Activated naive CD4-positive, alpha-beta T cell treated with anti-CD3 and anti-CD28 coated beads, Interleukin-2, amount 10 ng/mL, durations not matched to agents 7 days and 5 days (primary cell): ENCODE results near the gene PHOX2A.
"Not testable (repeated sequence)": the region's sequence is repeated elsewhere in the genome, so short reads cannot be mapped to it uniquely, and the experiment has no call there.

ENCODE experiments used
- CTCF ChIA-PET: fragments of 350-600 bp; sonication (Branson Sonifier 250); formaldehyde crosslinking; loops from one replicate; lab custom pipeline; 2021; ENCODE audit warnings: antibody characterized with exemption; lab: Charles Lee
- DNase-seq: peaks from one replicate; pipeline ENCODE4 v3.0.0-alpha.2; 2020
- H3K27ac Mint-ChIP-seq: one replicate; pipeline ENCODE4 v1.8.0; 2021; ENCODE audit warnings: mild to moderate bottlenecking, moderate library complexity, mixed read lengths
- H3K27me3 Mint-ChIP-seq: one replicate; pipeline ENCODE4 v1.8.0; 2021; ENCODE audit warnings: mild to moderate bottlenecking, mixed read lengths
- H3K36me3 Mint-ChIP-seq: one replicate; pipeline ENCODE4 v1.8.0; 2021; ENCODE audit warnings: mixed read lengths
- H3K4me1 Mint-ChIP-seq: one replicate; pipeline ENCODE4 v1.8.0; 2021; ENCODE audit warnings: mixed read lengths
- H3K4me3 Mint-ChIP-seq: one replicate; pipeline ENCODE4 v1.8.0; 2021; ENCODE audit warnings: mild to moderate bottlenecking, moderate library complexity, mixed read lengths
- H3K9me3 Mint-ChIP-seq: one replicate; pipeline ENCODE4 v1.8.0; 2021; ENCODE audit warnings: mixed read lengths

PHOX2A gene

DNA sequence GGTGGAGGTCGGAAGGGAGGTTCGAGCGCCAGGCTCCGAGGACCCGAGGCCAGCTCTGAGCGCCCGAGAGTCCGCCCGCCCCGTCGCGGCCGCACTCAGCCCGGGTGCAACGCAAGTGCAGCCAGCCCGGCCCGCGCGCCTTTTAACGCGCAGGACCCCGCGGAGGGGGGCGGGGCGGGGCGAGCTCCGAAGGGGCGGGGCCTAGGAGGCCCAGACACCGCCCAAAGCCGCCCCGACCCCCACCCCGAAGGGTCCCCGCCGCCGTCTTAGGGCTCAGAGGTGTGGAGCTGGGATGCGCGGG is at the start of gene PHOX2A:
PHOX2A (minus strand) TSS at position 117 of the 301 bp plus-strand sequence. CDS start 172 bp downstream, outside the sequence.
- Mint-ChIP-seq H3K4me3 (no peak within 1 kb of the TSS), H3K36me3 (peaks cover 6% of the 10 kb centered on the region), H3K4me1 (peaks cover 23% of the 10 kb centered on the region), H3K9me3 (no peaks in the 10 kb centered on the region), H3K27me3 (peaks cover 56% of the 10 kb centered on the region), H3K27ac (no peak within 1 kb of the TSS)
- DNase-seq = peak; percentile 18
- CTCF ChIA-PET = interaction anchor here (1.9 kb wide), 1 partner anchor 170 kb away, joined by 6 read pairs; no protein-coding TSS in a partner anchor

DNA sequence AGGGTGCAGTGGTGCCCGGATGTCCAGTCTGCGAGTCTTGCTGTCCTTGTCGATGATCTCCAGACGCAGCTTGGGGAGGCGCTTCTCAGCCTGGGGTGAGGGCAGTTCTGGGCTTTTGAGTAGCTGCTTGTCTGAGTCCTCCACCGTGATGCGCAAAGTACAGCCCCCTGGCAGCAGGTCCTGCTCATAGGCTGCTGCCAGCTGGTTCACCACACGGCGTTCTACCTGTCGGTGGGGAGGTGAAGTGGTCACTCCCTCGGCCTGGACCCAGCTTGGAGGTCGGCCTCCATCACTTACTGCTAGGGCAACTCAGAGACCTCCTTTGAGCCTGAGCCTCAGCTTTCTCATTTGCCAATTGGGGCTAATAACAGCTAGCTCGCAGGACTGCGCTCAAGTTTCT is 49.4 kb upstream of the PHOX2A start:
- no peak for DNase-seq
- Mint-ChIP-seq H3K27ac (no peak overlapping the region), H3K27me3 (no peaks in the 10 kb centered on the region), H3K9me3 (no peaks in the 10 kb centered on the region), H3K4me3 (no peak overlapping the region), H3K36me3 (no peaks in the 10 kb centered on the region), H3K4me1 (no peaks in the 10 kb centered on the region)
- CTCF ChIA-PET = interaction anchor here (0.8 to 5.1 kb wide), 6 partner anchors 25 to 141 kb away, joined by 3 to 37 read pairs (median 3); partner anchors contain the start of gene CLPB

DNA sequence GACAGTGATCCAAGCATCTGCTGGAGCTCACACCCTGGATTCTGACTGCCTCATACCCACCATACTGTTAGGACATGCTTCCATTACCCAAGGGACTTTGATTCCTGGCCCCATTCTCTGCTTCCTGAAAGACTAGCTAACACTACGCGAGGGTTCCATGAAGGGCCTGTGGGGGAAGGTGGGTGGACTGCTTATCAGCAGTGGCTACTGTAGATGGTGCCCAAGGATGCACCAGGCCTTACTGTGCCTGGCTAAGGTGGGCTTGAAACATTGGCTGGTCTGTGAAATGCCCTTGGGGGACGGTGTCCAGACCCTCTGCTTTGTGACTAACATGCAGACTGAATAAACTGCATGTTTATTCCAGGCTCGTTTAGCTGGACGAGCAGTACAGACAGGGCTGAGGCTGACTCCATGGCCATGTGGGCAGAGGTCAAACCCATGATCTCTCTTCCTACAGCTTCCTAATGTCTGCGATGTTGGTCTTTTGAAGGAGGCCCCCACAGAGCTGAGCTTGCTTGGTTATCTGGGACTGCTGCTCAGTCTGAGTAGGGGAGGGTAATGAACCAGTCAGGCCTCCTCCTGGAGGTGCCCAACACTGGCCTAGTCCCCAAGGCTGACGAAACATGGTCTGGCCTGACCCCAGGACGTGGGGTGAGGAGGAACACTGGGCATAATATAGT is 48.3 kb upstream of the PHOX2A start:
- H3K9me3 Mint-ChIP-seq = no peaks in the 10 kb centered on the region
- H3K27ac Mint-ChIP-seq = no peak overlapping the region
- DNase-seq = no peak
- H3K36me3 Mint-ChIP-seq = no peaks in the 10 kb centered on the region
- CTCF ChIA-PET = interaction anchor here (0.8 to 5.1 kb wide), 6 partner anchors 19 to 138 kb away, joined by 3 to 37 read pairs (median 3); no protein-coding TSS in a partner anchor
- H3K4me1 Mint-ChIP-seq = no peaks in the 10 kb centered on the region
- no peaks in the 10 kb centered on the region for H3K27me3 Mint-ChIP-seq
- no peak overlapping the region for H3K4me3 Mint-ChIP-seq

DNA sequence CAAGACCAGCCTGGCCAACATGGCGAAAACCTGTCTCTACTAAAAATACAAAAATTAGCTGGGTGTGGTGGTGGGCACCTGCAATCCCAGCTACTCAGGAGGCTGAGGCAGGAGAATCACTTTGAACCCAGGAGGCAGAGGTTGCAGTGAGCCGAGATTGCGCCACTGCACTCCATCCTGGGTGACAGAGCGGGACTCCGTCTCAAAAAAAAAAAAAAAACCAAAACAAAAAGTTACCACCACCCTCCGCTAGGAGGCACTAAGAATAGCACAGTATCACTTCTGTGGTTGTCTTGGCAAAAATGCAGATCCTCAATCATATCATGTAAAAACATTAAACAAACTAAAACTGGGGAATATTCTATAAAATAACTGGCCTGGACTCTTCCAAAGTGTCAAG is 46.8 kb upstream of the PHOX2A start:
- CTCF ChIA-PET = interaction anchor here (0.7 to 5.1 kb wide), 4 partner anchors 37 to 139 kb away, joined by 3 to 37 read pairs (median 16); no protein-coding TSS in a partner anchor
- DNase-seq, H3K36me3 Mint-ChIP-seq, H3K27ac Mint-ChIP-seq, H3K4me3 Mint-ChIP-seq, H3K4me1 Mint-ChIP-seq, H3K9me3 Mint-ChIP-seq, H3K27me3 Mint-ChIP-seq: not testable (repeated sequence)

DNA sequence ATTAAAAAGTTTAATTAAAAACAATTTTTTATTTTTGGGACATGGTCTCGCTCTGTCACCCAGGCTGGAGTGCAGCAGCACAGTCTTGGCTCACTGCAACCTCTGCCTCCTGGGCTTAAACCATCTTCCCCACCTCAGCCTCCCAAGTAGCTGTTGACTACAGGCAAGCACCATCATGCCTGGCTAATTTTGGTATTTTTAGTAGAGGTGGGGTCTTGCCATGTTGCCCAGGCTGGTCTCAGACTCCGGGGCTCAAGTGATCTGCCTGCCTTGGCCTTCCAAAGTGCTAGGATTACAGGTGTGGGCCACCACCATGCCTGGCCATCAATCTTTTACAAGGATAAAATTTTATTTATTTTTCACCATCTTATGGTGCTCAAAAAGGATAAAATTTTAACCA is 43.3 kb upstream of the PHOX2A start:
- no peaks in the 10 kb centered on the region for H3K9me3 Mint-ChIP-seq
- H3K27ac Mint-ChIP-seq = no peak overlapping the region
- H3K4me1 Mint-ChIP-seq = no peaks in the 10 kb centered on the region
- H3K27me3 Mint-ChIP-seq = peaks cover 23% of the 10 kb centered on the region
- no peaks in the 10 kb centered on the region for H3K36me3 Mint-ChIP-seq
- CTCF ChIA-PET = interaction anchor here (0.6 to 1.5 kb wide), 2 partner anchors 20 to 144 kb away, joined by 3 to 4 read pairs; no protein-coding TSS in a partner anchor
- no peak overlapping the region for H3K4me3 Mint-ChIP-seq
- DNase-seq = no peak

DNA sequence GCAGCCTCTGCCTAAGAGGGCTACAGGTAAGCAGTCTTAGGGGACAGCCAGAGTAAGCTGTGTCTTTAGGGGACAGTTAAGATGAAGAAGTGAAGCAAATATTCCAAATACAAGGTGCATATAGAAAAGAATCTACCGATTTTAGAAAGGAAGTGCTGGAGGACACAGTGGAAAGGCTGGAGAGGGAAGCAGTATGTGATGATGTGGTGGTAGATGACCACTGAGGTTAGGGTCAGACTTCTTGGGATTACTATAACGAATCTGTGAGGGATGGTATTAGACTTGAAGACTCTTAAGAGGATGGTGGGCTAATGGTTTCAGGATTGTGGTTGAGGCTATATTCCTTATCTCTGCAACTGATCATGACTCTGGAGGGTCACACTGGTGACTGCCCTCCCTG is 40.0 kb upstream of the PHOX2A start:
- Mint-ChIP-seq H3K4me1 (no peaks in the 10 kb centered on the region), H3K27ac (no peak overlapping the region), H3K9me3 (no peaks in the 10 kb centered on the region), H3K27me3 (peaks cover 32% of the 10 kb centered on the region), H3K4me3 (no peak overlapping the region), H3K36me3 (no peaks in the 10 kb centered on the region)
- DNase-seq = no peak
- CTCF ChIA-PET = no interaction called here

DNA sequence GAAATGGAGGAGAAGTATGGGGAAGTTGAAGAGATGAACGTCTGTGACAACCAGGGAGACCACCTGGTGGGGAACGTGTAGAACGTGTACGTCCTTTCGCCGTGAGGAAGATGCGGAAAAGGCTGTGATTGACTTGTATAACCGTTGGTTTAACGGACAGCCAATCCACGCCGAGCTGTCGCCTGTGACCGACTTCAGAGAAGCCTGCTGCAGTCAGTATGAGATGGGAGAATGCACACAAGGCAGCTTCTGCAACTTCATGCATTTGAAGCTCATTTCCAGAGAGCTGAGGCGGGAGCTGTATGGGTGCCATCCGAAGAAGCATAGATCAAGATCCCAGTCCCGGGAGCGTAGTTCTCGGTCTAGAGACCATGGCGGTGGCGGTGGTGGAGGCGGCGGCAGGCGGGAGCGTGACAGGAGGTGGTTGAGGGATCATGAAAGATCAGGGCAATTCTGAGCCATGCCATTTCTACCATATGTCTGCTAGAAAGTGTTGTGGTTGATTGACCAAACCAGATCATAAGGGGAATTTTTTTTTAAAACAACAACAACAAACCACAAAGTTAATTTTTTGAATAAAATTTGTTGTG is 36.8 kb upstream of the PHOX2A start:
- CTCF ChIA-PET = no interaction called here
- Mint-ChIP-seq H3K27ac (no peak overlapping the region), H3K9me3 (no peaks in the 10 kb centered on the region), H3K36me3 (no peaks in the 10 kb centered on the region), H3K4me1 (no peaks in the 10 kb centered on the region), H3K27me3 (peaks cover 25% of the 10 kb centered on the region), H3K4me3 (no peak overlapping the region)
- no peak for DNase-seq

DNA sequence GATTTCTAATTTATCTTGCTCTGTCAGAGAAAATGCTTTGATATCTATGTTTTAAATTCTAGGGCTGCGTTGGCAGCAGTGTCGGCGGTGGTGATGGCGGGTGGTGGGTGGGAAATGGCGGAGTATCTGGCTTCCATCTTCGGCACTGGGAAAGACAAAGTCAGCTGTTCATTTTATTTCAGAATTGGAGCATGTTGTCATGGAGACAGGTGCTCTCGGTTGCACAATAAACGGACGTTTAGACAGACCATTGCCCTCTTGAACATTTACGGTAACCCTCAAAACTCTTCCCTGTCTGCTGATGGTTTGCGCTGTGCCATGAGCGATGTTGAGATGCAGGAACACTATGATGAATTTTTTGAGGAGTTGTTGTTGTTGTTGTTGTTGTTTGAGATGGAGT is 36.1 kb upstream of the PHOX2A start:
- no peaks in the 10 kb centered on the region for H3K4me1 Mint-ChIP-seq
- no peak for DNase-seq
- H3K4me3 Mint-ChIP-seq = no peak overlapping the region
- H3K36me3 Mint-ChIP-seq = no peaks in the 10 kb centered on the region
- H3K27ac Mint-ChIP-seq = no peak overlapping the region
- peaks cover 25% of the 10 kb centered on the region for H3K27me3 Mint-ChIP-seq
- CTCF ChIA-PET = no interaction called here
- no peaks in the 10 kb centered on the region for H3K9me3 Mint-ChIP-seq

DNA sequence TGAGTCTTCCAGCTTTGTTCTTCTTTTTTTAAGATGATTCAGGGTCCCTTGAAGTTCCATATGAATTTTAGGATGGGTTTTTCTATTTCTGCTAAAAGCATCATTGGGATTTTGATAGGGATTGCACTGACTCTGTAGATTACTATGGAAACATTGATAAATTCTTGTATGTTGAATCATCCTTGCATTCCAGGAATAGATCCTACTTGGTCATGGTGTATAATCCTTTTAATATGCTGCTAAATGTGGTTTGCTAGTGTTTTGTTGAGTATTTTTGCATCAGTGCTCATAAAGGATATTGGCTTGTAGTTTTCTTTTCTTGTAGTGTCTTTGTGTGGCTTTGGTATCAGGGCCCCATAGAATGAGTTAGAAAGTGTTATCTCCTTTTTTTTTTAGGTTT is 34.9 kb upstream of the PHOX2A start:
- Mint-ChIP-seq H3K36me3 (no peaks in the 10 kb centered on the region), H3K27me3 (peaks cover 20% of the 10 kb centered on the region), H3K4me1 (no peaks in the 10 kb centered on the region), H3K4me3 (no peak overlapping the region), H3K27ac (no peak overlapping the region), H3K9me3 (no peaks in the 10 kb centered on the region)
- DNase-seq = no peak
- CTCF ChIA-PET = no interaction called here

DNA sequence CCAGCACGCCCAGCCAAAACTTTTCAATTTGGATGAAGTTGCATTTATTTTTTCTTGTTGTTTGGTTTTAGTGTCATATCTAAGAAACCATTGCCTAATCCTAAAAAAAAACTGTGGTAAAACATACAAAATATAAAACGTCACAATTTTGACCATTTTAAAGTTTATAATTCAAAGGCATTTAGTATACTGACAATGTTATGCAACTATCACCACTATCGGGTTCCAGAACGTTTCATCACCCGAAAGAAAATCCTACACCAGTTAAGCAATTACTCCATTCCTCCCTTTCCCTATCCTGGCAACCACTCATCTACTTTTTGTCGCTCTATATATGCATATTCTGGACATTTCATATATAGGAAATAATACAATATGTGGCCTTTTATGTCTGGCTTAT is 30.5 kb upstream of the PHOX2A start:
- CTCF ChIA-PET = no interaction called here
- H3K27me3 Mint-ChIP-seq = peaks cover 17% of the 10 kb centered on the region
- H3K4me1 Mint-ChIP-seq = peaks cover 5% of the 10 kb centered on the region
- DNase-seq = no peak
- no peaks in the 10 kb centered on the region for H3K9me3 Mint-ChIP-seq
- no peak overlapping the region for H3K27ac Mint-ChIP-seq
- H3K36me3 Mint-ChIP-seq = no peaks in the 10 kb centered on the region
- no peak overlapping the region for H3K4me3 Mint-ChIP-seq

DNA sequence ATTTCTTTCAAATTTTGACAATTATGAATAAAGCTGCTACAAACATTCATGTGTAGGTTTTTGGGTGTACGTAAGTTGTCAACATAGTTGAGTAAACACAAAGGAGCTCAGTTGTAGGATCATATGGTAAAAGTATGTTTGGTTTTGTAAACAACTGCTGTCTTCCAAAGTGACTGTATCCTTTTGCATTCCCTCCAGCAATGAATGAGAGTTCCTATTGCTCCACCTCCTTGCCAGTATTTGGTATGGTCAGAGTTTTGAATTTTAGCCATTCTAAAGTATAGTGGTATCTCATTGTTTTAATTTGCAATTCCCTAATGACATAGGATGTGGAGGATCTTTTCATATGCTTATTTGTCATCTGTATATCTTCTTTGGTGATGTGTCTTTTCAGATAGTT is 28.0 kb upstream of the PHOX2A start:
- no peaks in the 10 kb centered on the region for H3K9me3 Mint-ChIP-seq
- H3K4me3 Mint-ChIP-seq = no peak overlapping the region
- H3K27me3 Mint-ChIP-seq = peaks cover 20% of the 10 kb centered on the region
- CTCF ChIA-PET = interaction anchor here (1.3 to 2.0 kb wide), 2 partner anchors 26 to 159 kb away, joined by 3 to 8 read pairs; no protein-coding TSS in a partner anchor
- H3K27ac Mint-ChIP-seq = no peak overlapping the region
- no peak for DNase-seq
- no peaks in the 10 kb centered on the region for H3K36me3 Mint-ChIP-seq
- H3K4me1 Mint-ChIP-seq = peaks cover 5% of the 10 kb centered on the region

DNA sequence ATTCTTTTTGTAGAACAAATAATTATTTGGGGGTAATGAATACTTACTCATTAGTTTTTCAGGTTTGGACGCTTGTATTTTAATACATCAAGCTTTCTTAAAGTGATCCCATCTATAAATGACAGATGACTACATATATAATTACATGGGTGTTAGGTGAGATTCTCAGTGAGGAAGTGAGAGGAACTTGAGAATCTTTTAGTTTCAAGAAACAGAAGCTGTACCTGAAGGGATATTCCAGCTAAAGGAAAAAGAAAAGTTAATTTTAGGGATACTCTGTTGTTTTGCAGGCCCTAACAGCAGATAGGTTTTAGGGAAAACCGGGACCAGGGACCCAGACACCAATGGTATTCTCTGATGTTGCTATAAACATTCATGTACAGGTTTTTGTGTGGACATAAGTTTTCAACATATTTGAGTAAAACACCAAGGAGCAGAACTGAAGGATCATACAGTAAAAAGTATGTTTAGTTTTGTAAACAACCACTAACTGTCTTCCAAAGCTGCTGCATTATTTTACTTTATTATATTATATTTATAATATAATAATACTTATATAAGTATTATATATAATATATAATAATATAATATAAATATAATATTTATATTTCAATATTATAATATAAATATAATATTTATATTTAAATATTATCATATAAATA is 24.1 kb upstream of the PHOX2A start:
- peaks cover 27% of the 10 kb centered on the region for H3K27me3 Mint-ChIP-seq
- H3K27ac Mint-ChIP-seq = no peak overlapping the region
- no peaks in the 10 kb centered on the region for H3K9me3 Mint-ChIP-seq
- no peak overlapping the region for H3K4me3 Mint-ChIP-seq
- no peaks in the 10 kb centered on the region for H3K36me3 Mint-ChIP-seq
- CTCF ChIA-PET = interaction anchor here (1.0 to 1.4 kb wide), 2 partner anchors 14 to 25 kb away, joined by 3 read pairs; no protein-coding TSS in a partner anchor
- no peak for DNase-seq
- H3K4me1 Mint-ChIP-seq = peaks cover 11% of the 10 kb centered on the region

DNA sequence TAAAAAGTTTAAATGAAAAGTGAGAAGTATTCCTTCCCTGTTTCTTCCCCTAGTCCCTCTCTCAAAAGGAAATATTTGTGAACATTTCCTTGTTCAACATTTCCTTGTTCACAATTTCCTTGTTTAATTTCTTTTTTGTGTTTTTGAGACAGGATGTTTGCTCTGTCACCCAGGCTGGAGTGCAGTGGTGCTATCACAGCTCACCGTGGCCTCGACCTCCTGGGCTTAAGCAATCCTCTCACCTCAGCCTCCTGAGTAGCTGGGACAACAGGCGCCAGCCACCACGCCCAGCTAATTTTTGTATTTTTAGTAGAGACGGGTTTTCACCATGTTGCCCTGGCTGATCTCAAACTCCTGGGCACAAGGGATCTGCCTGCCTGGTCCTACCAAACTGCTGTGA is 23.0 kb upstream of the PHOX2A start:
- H3K4me3 Mint-ChIP-seq, DNase-seq, H3K9me3 Mint-ChIP-seq, H3K36me3 Mint-ChIP-seq, H3K27ac Mint-ChIP-seq: not testable (repeated sequence)
- H3K27me3 Mint-ChIP-seq = peaks cover 29% of the 10 kb centered on the region
- peaks cover 14% of the 10 kb centered on the region for H3K4me1 Mint-ChIP-seq
- CTCF ChIA-PET = interaction anchor here (0.7 to 1.4 kb wide), 2 partner anchors 20 to 86 kb away, joined by 3 read pairs; no protein-coding TSS in a partner anchor

DNA sequence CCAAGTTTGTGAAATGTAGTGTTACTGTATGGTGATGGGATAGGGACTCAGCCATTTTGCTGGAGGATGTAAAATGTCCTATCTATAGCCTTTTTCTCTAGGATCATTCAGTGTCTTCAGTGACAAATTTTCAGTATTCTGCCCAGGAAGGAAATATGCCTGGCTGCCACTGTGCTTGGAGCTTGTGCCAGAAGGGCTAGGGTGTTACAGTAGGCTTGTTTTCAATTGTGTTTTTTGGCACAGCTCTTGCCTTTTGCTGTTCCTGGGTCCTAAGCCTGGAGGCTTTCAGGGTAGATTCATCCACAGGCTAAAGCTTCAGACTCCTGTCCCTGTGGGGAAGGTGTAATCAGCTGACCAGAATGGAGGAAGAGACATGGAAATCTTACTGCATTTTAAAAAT is 22.0 kb upstream of the PHOX2A start:
- no peaks in the 10 kb centered on the region for H3K36me3 Mint-ChIP-seq
- DNase-seq = no peak
- H3K4me3 Mint-ChIP-seq = no peak overlapping the region
- H3K4me1 Mint-ChIP-seq = peaks cover 14% of the 10 kb centered on the region
- CTCF ChIA-PET = interaction anchor here (1.4 kb wide), 1 partner anchor 87 kb away, joined by 3 read pairs; no protein-coding TSS in a partner anchor
- peaks cover 29% of the 10 kb centered on the region for H3K27me3 Mint-ChIP-seq
- H3K27ac Mint-ChIP-seq = no peak overlapping the region
- H3K9me3 Mint-ChIP-seq = no peaks in the 10 kb centered on the region
